WTC11 (cell line): ENCODE data around the gene TRIP13.

Experiments
- CBFB ChIP-seq: sonication (generic); formaldehyde crosslinking; IDR thresholded peaks from 2 replicates; pipeline ENCODE4 v1.8.1; 2022; ENCODE audit warnings: mild to moderate bottlenecking, low read depth, missing genetic modification reagents
- RORB ChIP-seq: fragments of 250-450 bp; sonication (Bioruptor Pico); IDR thresholded peaks from 2 replicates; pipeline ENCODE4 v1.9.0; 2021; ENCODE audit warnings: mild to moderate bottlenecking
- ZNF121 ChIP-seq: sonication (generic); formaldehyde crosslinking; IDR thresholded peaks from 2 replicates; pipeline ENCODE4 v1.8.0; 2023; ENCODE audit warnings: missing genetic modification reagents
- TF ChIP-seq, protein P1 (sequence below): sonication (generic); formaldehyde crosslinking; conservative IDR thresholded peaks from 2 replicates; pipeline ENCODE4 v1.8.1; 2022; ENCODE audit warnings: mild to moderate bottlenecking, missing genetic modification reagents
- TF ChIP-seq, protein P2 (sequence below): fragments of 200-600 bp; IDR thresholded peaks from 2 replicates; pipeline ENCODE4 v1.8.0; 2022; ENCODE audit warnings: antibody characterized with exemption
- TF ChIP-seq, protein P3 (sequence below): sonication (generic); formaldehyde crosslinking; IDR thresholded peaks from 2 replicates; pipeline ENCODE4 v1.8.0; 2023; ENCODE audit warnings: mild to moderate bottlenecking, missing genetic modification reagents
- TF ChIP-seq, protein P4 (sequence below): sonication (generic); formaldehyde crosslinking; IDR thresholded peaks from 2 replicates; pipeline ENCODE4 v1.8.0; 2022; ENCODE audit warnings: mild to moderate bottlenecking, missing genetic modification reagents
- TF ChIP-seq, protein P5 (sequence below): sonication (generic); formaldehyde crosslinking; IDR thresholded peaks from 2 replicates; pipeline ENCODE4 v1.8.1; 2023; ENCODE audit warnings: mild to moderate bottlenecking, missing genetic modification reagents, moderate library complexity
- TF ChIP-seq, protein P6 (sequence below): sonication (generic); formaldehyde crosslinking; IDR thresholded peaks from 2 replicates; pipeline ENCODE4 v1.8.1; 2023; ENCODE audit warnings: mild to moderate bottlenecking, moderate library complexity, missing genetic modification reagents
- TF ChIP-seq, protein P7 (sequence below): sonication (generic); formaldehyde crosslinking; IDR thresholded peaks from 2 replicates; pipeline ENCODE4 v1.8.0; 2022; ENCODE audit warnings: mild to moderate bottlenecking, missing genetic modification reagents

DNA sequence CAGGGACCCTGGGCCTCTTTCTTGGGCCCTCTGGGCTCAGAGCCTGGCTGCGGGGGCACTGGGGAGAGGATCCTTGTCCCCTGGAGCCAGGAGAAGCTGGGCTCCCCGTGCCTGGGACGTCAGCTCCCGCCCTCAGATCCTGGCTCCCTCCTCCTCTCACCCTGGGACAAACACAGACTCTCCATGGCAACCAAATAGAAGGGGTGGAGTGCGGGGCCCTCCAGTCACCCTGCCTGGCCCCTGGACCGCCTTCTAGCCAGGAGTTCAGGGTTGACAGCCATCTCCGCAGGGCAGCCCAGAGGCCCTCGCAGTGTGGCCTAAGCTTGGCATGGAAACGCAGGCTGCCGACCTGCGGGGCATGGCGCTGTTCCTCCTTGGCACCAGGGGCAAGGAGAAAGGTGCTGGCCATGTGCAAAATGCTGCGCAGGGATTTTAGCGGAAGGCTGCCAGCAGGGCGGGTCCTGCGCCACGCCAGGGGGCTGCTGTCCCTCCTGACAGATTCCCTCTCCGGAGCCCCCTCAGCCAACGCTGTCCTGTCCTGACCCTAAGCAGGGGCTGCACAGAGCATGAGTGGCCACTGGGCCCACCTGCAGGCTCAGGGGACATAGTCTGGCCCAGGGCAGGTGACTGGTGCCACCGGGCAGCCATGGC, 42.9 kb upstream of the TRIP13 start:
- TF ChIP-seq, protein P1, sequence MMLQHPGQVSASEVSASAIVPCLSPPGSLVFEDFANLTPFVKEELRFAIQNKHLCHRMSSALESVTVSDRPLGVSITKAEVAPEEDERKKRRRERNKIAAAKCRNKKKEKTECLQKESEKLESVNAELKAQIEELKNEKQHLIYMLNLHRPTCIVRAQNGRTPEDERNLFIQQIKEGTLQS (CRISPR knock-in tag): no peak
- TF ChIP-seq, protein P2, sequence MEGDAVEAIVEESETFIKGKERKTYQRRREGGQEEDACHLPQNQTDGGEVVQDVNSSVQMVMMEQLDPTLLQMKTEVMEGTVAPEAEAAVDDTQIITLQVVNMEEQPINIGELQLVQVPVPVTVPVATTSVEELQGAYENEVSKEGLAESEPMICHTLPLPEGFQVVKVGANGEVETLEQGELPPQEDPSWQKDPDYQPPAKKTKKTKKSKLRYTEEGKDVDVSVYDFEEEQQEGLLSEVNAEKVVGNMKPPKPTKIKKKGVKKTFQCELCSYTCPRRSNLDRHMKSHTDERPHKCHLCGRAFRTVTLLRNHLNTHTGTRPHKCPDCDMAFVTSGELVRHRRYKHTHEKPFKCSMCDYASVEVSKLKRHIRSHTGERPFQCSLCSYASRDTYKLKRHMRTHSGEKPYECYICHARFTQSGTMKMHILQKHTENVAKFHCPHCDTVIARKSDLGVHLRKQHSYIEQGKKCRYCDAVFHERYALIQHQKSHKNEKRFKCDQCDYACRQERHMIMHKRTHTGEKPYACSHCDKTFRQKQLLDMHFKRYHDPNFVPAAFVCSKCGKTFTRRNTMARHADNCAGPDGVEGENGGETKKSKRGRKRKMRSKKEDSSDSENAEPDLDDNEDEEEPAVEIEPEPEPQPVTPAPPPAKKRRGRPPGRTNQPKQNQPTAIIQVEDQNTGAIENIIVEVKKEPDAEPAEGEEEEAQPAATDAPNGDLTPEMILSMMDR: no peak
- TF ChIP-seq, protein P3, sequence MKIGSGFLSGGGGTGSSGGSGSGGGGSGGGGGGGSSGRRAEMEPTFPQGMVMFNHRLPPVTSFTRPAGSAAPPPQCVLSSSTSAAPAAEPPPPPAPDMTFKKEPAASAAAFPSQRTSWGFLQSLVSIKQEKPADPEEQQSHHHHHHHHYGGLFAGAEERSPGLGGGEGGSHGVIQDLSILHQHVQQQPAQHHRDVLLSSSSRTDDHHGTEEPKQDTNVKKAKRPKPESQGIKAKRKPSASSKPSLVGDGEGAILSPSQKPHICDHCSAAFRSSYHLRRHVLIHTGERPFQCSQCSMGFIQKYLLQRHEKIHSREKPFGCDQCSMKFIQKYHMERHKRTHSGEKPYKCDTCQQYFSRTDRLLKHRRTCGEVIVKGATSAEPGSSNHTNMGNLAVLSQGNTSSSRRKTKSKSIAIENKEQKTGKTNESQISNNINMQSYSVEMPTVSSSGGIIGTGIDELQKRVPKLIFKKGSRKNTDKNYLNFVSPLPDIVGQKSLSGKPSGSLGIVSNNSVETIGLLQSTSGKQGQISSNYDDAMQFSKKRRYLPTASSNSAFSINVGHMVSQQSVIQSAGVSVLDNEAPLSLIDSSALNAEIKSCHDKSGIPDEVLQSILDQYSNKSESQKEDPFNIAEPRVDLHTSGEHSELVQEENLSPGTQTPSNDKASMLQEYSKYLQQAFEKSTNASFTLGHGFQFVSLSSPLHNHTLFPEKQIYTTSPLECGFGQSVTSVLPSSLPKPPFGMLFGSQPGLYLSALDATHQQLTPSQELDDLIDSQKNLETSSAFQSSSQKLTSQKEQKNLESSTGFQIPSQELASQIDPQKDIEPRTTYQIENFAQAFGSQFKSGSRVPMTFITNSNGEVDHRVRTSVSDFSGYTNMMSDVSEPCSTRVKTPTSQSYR: no peak
- TF ChIP-seq, protein P4, sequence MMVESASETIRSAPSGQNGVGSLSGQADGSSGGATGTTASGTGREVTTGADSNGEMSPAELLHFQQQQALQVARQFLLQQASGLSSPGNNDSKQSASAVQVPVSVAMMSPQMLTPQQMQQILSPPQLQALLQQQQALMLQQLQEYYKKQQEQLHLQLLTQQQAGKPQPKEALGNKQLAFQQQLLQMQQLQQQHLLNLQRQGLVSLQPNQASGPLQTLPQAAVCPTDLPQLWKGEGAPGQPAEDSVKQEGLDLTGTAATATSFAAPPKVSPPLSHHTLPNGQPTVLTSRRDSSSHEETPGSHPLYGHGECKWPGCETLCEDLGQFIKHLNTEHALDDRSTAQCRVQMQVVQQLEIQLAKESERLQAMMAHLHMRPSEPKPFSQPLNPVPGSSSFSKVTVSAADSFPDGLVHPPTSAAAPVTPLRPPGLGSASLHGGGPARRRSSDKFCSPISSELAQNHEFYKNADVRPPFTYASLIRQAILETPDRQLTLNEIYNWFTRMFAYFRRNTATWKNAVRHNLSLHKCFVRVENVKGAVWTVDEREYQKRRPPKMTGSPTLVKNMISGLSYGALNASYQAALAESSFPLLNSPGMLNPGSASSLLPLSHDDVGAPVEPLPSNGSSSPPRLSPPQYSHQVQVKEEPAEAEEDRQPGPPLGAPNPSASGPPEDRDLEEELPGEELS (CRISPR knock-in tag): no peak
- TF ChIP-seq ZNF121 (CRISPR knock-in tag) (no peak), CBFB (CRISPR knock-in tag) (no peak), RORB (no peak)
- TF ChIP-seq, protein P5, sequence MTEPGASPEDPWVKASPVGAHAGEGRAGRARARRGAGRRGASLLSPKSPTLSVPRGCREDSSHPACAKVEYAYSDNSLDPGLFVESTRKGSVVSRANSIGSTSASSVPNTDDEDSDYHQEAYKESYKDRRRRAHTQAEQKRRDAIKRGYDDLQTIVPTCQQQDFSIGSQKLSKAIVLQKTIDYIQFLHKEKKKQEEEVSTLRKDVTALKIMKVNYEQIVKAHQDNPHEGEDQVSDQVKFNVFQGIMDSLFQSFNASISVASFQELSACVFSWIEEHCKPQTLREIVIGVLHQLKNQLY: no peak
- TF ChIP-seq, protein P6, sequence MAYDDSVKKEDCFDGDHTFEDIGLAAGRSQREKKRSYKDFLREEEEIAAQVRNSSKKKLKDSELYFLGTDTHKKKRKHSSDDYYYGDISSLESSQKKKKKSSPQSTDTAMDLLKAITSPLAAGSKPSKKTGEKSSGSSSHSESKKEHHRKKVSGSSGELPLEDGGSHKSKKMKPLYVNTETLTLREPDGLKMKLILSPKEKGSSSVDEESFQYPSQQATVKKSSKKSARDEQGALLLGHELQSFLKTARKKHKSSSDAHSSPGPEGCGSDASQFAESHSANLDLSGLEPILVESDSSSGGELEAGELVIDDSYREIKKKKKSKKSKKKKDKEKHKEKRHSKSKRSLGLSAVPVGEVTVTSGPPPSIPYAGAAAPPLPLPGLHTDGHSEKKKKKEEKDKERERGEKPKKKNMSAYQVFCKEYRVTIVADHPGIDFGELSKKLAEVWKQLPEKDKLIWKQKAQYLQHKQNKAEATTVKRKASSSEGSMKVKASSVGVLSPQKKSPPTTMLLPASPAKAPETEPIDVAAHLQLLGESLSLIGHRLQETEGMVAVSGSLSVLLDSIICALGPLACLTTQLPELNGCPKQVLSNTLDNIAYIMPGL (CRISPR knock-in tag): no peak
- TF ChIP-seq, protein P7, sequence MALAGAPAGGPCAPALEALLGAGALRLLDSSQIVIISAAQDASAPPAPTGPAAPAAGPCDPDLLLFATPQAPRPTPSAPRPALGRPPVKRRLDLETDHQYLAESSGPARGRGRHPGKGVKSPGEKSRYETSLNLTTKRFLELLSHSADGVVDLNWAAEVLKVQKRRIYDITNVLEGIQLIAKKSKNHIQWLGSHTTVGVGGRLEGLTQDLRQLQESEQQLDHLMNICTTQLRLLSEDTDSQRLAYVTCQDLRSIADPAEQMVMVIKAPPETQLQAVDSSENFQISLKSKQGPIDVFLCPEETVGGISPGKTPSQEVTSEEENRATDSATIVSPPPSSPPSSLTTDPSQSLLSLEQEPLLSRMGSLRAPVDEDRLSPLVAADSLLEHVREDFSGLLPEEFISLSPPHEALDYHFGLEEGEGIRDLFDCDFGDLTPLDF: no peak
